Keratinocyte (primary cell): Measurements from ENCODE around the gene RXRA.

Experiments
- CTCF ChIP-seq, 3 experiments: IDR thresholded peaks in 1 of 3; conservative IDR thresholded peaks in 1 of 3; optimal IDR thresholded peaks in 1 of 3; 2 replicates in 2 of 3; 3 replicates in 1 of 3; pipeline versions ENCODE3 to v1.5.1; 2011; ENCODE audit warnings: low read length in 3 of 3, mild to moderate bottlenecking in 3 of 3, moderate library complexity in 2 of 3, control low read depth in 1 of 3, inconsistent platforms in 1 of 3; ENCODE audit not compliant: insufficient read depth in 2 of 3; ENCODE audit errors: extremely low read depth in 1 of 3
- EZH2 ChIP-seq: IDR thresholded peaks from one replicate; pipeline ENCODE4 v1.6.1; 2012; ENCODE audit warnings: inconsistent platforms, mild to moderate bottlenecking, low read length, moderate library complexity

- TF ChIP-seq CTCF (optimal IDR thresholded peaks at IDR 0.05 in 1 of 3, IDR thresholded peaks at IDR 0.05 in 1 of 3, conservative IDR thresholded peaks at IDR 0.05 in 1 of 3; ENCODE audit: extremely low read depth in 1 of 3, insufficient read depth in 2 of 3, low read length in 3 of 3) (no peak), EZH2 (no peak)
These were observed 147.1 kb downstream of the RXRA start for GRCh38 chr9:134473141-134474054.
